Liver (tissue), 3 donors: ENCODE data around the gene IRS4.

Experiments used
- ATF3 ChIP-seq: IDR thresholded peaks from 2 replicates; pipeline ENCODE4 v1.6.1; 2016; ENCODE audit warnings: antibody characterized with exemption
- CTCF ChIP-seq: fragments of 150-350 bp; IDR thresholded peaks from 2 replicates; pipeline ENCODE4 v1.5.1; 2017; ENCODE audit warnings: improper control_type of control experiment, low read depth, low read length; ENCODE audit not compliant: missing input control
- YY1 ChIP-seq: IDR thresholded peaks from 2 replicates; pipeline ENCODE4 v1.6.1; 2016; ENCODE audit warnings: antibody characterized with exemption, mild to moderate bottlenecking
- TF ChIP-seq, protein P1 (sequence below): IDR thresholded peaks from 2 replicates; pipeline ENCODE4 v1.6.1; 2016; ENCODE audit warnings: antibody characterized with exemption
- donor health status: healthy.
- donor health status: healthy.

GRCh38 chrX:108734426-108734825 lies 1.9 kb downstream of the IRS4 start:
- TF ChIP-seq ATF3, result no peak
- no peak for TF ChIP-seq CTCF
- no peak for TF ChIP-seq YY1
- TF ChIP-seq, protein P1, sequence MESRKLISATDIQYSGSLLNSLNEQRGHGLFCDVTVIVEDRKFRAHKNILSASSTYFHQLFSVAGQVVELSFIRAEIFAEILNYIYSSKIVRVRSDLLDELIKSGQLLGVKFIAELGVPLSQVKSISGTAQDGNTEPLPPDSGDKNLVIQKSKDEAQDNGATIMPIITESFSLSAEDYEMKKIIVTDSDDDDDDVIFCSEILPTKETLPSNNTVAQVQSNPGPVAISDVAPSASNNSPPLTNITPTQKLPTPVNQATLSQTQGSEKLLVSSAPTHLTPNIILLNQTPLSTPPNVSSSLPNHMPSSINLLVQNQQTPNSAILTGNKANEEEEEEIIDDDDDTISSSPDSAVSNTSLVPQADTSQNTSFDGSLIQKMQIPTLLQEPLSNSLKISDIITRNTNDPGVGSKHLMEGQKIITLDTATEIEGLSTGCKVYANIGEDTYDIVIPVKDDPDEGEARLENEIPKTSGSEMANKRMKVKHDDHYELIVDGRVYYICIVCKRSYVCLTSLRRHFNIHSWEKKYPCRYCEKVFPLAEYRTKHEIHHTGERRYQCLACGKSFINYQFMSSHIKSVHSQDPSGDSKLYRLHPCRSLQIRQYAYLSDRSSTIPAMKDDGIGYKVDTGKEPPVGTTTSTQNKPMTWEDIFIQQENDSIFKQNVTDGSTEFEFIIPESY, result no peak
